HEK293 (cell line): ENCODE data around the gene FCHSD1.

Experiments
- CTCF ChIA-PET: fragments of 350-600 bp; formaldehyde crosslinking; extraction: SDS; loops from one replicate; lab custom pipeline; 2021; ENCODE audit warnings: antibody characterized with exemption; lab: Yijun Ruan, JAX
- POLR2A ChIA-PET: fragments of 300-600 bp; formaldehyde crosslinking; extraction: SDS; loops from one replicate; lab custom pipeline; 2020; ENCODE audit warnings: antibody characterized with exemption, inconsistent platforms; lab: Yijun Ruan, JAX
- H3K27ac ChIP-seq: fragments of 200-500 bp; sonication (Bioruptor generic); 2 replicates; pipeline ENCODE4 v1.5.1; 2014; ENCODE audit warnings: low read depth, low read length, control low read depth, inconsistent platforms; ENCODE audit errors: extremely low read depth
- H3K36me3 ChIP-seq, 2 experiments: fragments of 200-500 bp in 1 of 2; sonication (Bioruptor generic) in 1 of 2; 1 replicate in 1 of 2; 2 replicates in 1 of 2; pipeline ENCODE4 v1.5.1; 2014 to 2017; ENCODE audit warnings: inconsistent platforms in 2 of 2, low read length in 2 of 2; ENCODE audit not compliant: control insufficient read depth in 2 of 2, insufficient read depth in 1 of 2
- H3K4me1 ChIP-seq: fragments of 200-500 bp; sonication (Bioruptor generic); 2 replicates; pipeline ENCODE4 v1.5.1; 2014; ENCODE audit warnings: mild to moderate bottlenecking, low read length, inconsistent platforms; ENCODE audit not compliant: control insufficient read depth, insufficient read depth
- H3K4me3 ChIP-seq: 2 replicates; pipeline ENCODE4 v1.5.1; 2011; ENCODE audit warnings: low read depth, mild to moderate bottlenecking, control low read depth, low read length, moderate library complexity
- H3K9me3 ChIP-seq: fragments of 200-500 bp; sonication (Bioruptor generic); 2 replicates; pipeline ENCODE4 v1.5.1; 2014; ENCODE audit warnings: low read depth, low read length, inconsistent platforms; ENCODE audit not compliant: control insufficient read depth, insufficient read depth
- ATF2 ChIP-seq: fragments of 450-650 bp; formaldehyde crosslinking; IDR thresholded peaks from 2 replicates; pipeline ENCODE4 v1.5.1; 2016; ENCODE audit warnings: missing biosample characterization, missing genetic modification characterization, low read depth
- MEIS1 ChIP-seq: sonication (generic); formaldehyde crosslinking; IDR thresholded peaks from 2 replicates; pipeline ENCODE4 v1.8.1; 2022; ENCODE audit warnings: missing genetic modification reagents, mild to moderate bottlenecking, borderline replicate concordance
- PRDM6 ChIP-seq: fragments of 450-650 bp; formaldehyde crosslinking; IDR thresholded peaks from 2 replicates; pipeline ENCODE4 v1.5.1; 2017; ENCODE audit warnings: missing biosample characterization, missing genetic modification characterization
- ZFHX2 ChIP-seq: fragments of 450-650 bp; formaldehyde crosslinking; conservative IDR thresholded peaks from 2 replicates; pipeline ENCODE4 v1.5.1; 2016; ENCODE audit warnings: missing biosample characterization, missing genetic modification characterization
- ZNF157 ChIP-seq: fragments of 450-650 bp; formaldehyde crosslinking; IDR thresholded peaks from 2 replicates; pipeline ENCODE4 v1.5.1; 2016; ENCODE audit warnings: missing biosample characterization, missing genetic modification characterization
- ZNF174 ChIP-seq: fragments of 450-650 bp; formaldehyde crosslinking; IDR thresholded peaks from 2 replicates; pipeline ENCODE4 v1.5.0; 2017; ENCODE audit warnings: missing biosample characterization, mild to moderate bottlenecking, missing genetic modification characterization
- ZNF580 ChIP-seq: fragments of 450-650 bp; formaldehyde crosslinking; IDR thresholded peaks from 2 replicates; pipeline ENCODE4 v1.5.1; 2016; ENCODE audit warnings: missing biosample characterization, missing genetic modification characterization
- ZNF596 ChIP-seq: fragments of 450-650 bp; IDR thresholded peaks from 2 replicates; pipeline ENCODE4 v1.5.0; 2018; ENCODE audit warnings: missing biosample characterization, mild to moderate bottlenecking, missing genetic modification characterization, moderate library complexity
- ZNF654 ChIP-seq: fragments of 450-650 bp; formaldehyde crosslinking; IDR thresholded peaks from 2 replicates; pipeline ENCODE4 v1.5.1; 2016; ENCODE audit warnings: low read depth, missing biosample characterization, missing genetic modification characterization
- ZNF664 ChIP-seq: fragments of 450-650 bp; formaldehyde crosslinking; IDR thresholded peaks from 2 replicates; pipeline ENCODE4 v1.5.1; 2016; ENCODE audit warnings: missing biosample characterization, missing genetic modification characterization
- ZNF701 ChIP-seq: fragments of 450-650 bp; formaldehyde crosslinking; IDR thresholded peaks from 2 replicates; pipeline ENCODE4 v1.5.1; 2016; ENCODE audit warnings: missing biosample characterization, missing genetic modification characterization
- ZNF776 ChIP-seq: fragments of 450-650 bp; formaldehyde crosslinking; IDR thresholded peaks from 2 replicates; pipeline ENCODE4 v1.5.0; 2017; ENCODE audit warnings: missing biosample characterization, missing genetic modification characterization, borderline replicate concordance
- ZNF777 ChIP-seq: fragments of 450-650 bp; formaldehyde crosslinking; IDR thresholded peaks from 2 replicates; pipeline ENCODE4 v1.5.1; 2017; ENCODE audit warnings: missing biosample characterization, missing genetic modification characterization, borderline replicate concordance
- TF ChIP-seq, protein P1 (sequence below): fragments of 450-650 bp; formaldehyde crosslinking; IDR thresholded peaks from 2 replicates; pipeline ENCODE4 v1.5.1; 2017; ENCODE audit warnings: missing biosample characterization, missing genetic modification characterization
- TF ChIP-seq, protein P2 (sequence below): fragments of 450-650 bp; formaldehyde crosslinking; IDR thresholded peaks from 2 replicates; pipeline ENCODE4 v1.5.1; 2016; ENCODE audit warnings: missing biosample characterization, missing genetic modification characterization
- TF ChIP-seq, protein P3 (sequence below): fragments of 450-650 bp; formaldehyde crosslinking; IDR thresholded peaks from 2 replicates; pipeline ENCODE4 v1.5.1; 2016; ENCODE audit warnings: missing biosample characterization, missing genetic modification characterization, borderline replicate concordance

The FCHSD1 gene

GRCh38 chr5:141602606-141603005, 48.6 kb downstream of the FCHSD1 start (continued):
- TF ChIP-seq ZNF174 (tag by site-specific recombination): no peak

GRCh38 chr5:141598391-141599345, 52.5 kb downstream of the FCHSD1 start:
- H3K27ac ChIP-seq: no peak overlapping the region
- POLR2A ChIA-PET: interaction anchor here (1.1 to 2.1 kb wide), 2 partner anchors 20 to 38 kb away, joined by 4 to 7 read pairs; partner anchors contain the start of genes DIAPH1 and RELL2
- no peaks in the 10 kb centered on the region for H3K9me3 ChIP-seq
- no peak overlapping the region for H3K4me3 ChIP-seq
- peaks cover 0 to 5% of the 10 kb centered on the region in 2 experiments; a peak in 1 of 3 replicates for H3K36me3 ChIP-seq
- CTCF ChIA-PET: interaction anchor here (0.6 to 3.1 kb wide), 7 partner anchors 8 to 203 kb away, joined by 3 to 28 read pairs (median 5); partner anchors contain the start of gene DIAPH1
- no peak for TF ChIP-seq ZFHX2 (tag by site-specific recombination)
- TF ChIP-seq, protein P1, sequence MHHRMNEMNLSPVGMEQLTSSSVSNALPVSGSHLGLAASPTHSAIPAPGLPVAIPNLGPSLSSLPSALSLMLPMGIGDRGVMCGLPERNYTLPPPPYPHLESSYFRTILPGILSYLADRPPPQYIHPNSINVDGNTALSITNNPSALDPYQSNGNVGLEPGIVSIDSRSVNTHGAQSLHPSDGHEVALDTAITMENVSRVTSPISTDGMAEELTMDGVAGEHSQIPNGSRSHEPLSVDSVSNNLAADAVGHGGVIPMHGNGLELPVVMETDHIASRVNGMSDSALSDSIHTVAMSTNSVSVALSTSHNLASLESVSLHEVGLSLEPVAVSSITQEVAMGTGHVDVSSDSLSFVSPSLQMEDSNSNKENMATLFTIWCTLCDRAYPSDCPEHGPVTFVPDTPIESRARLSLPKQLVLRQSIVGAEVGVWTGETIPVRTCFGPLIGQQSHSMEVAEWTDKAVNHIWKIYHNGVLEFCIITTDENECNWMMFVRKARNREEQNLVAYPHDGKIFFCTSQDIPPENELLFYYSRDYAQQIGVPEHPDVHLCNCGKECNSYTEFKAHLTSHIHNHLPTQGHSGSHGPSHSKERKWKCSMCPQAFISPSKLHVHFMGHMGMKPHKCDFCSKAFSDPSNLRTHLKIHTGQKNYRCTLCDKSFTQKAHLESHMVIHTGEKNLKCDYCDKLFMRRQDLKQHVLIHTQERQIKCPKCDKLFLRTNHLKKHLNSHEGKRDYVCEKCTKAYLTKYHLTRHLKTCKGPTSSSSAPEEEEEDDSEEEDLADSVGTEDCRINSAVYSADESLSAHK (tag by site-specific recombination): 0 out of 2 replicates have a peak, but pooled peaks have one; percentile 25
- no peak for TF ChIP-seq PRDM6 (tag by site-specific recombination)
- TF ChIP-seq ZNF664 (tag by site-specific recombination): no peak
- TF ChIP-seq ZNF580: no peak
- TF ChIP-seq, protein P2, sequence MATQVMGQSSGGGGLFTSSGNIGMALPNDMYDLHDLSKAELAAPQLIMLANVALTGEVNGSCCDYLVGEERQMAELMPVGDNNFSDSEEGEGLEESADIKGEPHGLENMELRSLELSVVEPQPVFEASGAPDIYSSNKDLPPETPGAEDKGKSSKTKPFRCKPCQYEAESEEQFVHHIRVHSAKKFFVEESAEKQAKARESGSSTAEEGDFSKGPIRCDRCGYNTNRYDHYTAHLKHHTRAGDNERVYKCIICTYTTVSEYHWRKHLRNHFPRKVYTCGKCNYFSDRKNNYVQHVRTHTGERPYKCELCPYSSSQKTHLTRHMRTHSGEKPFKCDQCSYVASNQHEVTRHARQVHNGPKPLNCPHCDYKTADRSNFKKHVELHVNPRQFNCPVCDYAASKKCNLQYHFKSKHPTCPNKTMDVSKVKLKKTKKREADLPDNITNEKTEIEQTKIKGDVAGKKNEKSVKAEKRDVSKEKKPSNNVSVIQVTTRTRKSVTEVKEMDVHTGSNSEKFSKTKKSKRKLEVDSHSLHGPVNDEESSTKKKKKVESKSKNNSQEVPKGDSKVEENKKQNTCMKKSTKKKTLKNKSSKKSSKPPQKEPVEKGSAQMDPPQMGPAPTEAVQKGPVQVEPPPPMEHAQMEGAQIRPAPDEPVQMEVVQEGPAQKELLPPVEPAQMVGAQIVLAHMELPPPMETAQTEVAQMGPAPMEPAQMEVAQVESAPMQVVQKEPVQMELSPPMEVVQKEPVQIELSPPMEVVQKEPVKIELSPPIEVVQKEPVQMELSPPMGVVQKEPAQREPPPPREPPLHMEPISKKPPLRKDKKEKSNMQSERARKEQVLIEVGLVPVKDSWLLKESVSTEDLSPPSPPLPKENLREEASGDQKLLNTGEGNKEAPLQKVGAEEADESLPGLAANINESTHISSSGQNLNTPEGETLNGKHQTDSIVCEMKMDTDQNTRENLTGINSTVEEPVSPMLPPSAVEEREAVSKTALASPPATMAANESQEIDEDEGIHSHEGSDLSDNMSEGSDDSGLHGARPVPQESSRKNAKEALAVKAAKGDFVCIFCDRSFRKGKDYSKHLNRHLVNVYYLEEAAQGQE: no peak
- TF ChIP-seq ZNF157 (tag by site-specific recombination): no peak
- TF ChIP-seq, all 188 proteins: peak for 1
- no peaks in the 10 kb centered on the region for H3K4me1 ChIP-seq

GRCh38 chr5:141597814-141598213, 53.4 kb downstream of the FCHSD1 start:
- H3K27ac ChIP-seq: no peak overlapping the region
- CTCF ChIA-PET: interaction anchor here (0.6 to 3.1 kb wide), 5 partner anchors 20 to 94 kb away, joined by 3 to 28 read pairs (median 5); partner anchors contain the start of gene DIAPH1
- no peak overlapping the region for H3K4me3 ChIP-seq
- H3K4me1 ChIP-seq: no peaks in the 10 kb centered on the region
- no peaks in the 10 kb centered on the region for H3K9me3 ChIP-seq
- peaks cover 0 to 5% of the 10 kb centered on the region in 2 experiments; a peak in 1 of 3 replicates for H3K36me3 ChIP-seq
- POLR2A ChIA-PET: interaction anchor here (1.1 to 2.1 kb wide), 2 partner anchors 21 to 39 kb away, joined by 4 to 7 read pairs; partner anchors contain the start of genes DIAPH1 and RELL2
- no peak for TF ChIP-seq ZNF777 (tag by site-specific recombination)
- no peak for TF ChIP-seq ZNF776 (tag by site-specific recombination)
- TF ChIP-seq ZNF596 (tag by site-specific recombination): no peak
- TF ChIP-seq ATF2: no peak
- TF ChIP-seq MEIS1 (CRISPR knock-in tag): no peak
- TF ChIP-seq ZNF654: no peak
- no peak for TF ChIP-seq ZNF701
- TF ChIP-seq, protein P3, sequence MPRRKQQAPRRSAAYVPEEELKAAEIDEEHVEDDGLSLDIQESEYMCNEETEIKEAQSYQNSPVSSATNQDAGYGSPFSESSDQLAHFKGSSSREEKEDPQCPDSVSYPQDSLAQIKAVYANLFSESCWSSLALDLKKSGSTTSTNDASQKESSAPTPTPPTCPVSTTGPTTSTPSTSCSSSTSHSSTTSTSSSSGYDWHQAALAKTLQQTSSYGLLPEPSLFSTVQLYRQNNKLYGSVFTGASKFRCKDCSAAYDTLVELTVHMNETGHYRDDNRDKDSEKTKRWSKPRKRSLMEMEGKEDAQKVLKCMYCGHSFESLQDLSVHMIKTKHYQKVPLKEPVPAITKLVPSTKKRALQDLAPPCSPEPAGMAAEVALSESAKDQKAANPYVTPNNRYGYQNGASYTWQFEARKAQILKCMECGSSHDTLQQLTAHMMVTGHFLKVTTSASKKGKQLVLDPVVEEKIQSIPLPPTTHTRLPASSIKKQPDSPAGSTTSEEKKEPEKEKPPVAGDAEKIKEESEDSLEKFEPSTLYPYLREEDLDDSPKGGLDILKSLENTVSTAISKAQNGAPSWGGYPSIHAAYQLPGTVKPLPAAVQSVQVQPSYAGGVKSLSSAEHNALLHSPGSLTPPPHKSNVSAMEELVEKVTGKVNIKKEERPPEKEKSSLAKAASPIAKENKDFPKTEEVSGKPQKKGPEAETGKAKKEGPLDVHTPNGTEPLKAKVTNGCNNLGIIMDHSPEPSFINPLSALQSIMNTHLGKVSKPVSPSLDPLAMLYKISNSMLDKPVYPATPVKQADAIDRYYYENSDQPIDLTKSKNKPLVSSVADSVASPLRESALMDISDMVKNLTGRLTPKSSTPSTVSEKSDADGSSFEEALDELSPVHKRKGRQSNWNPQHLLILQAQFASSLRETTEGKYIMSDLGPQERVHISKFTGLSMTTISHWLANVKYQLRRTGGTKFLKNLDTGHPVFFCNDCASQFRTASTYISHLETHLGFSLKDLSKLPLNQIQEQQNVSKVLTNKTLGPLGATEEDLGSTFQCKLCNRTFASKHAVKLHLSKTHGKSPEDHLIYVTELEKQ (tag by site-specific recombination): no peak
